Measurements from ENCODE around the gene DOCK1. TPM values are rescaled to one million over a fixed set of nuclear protein-coding genes. Genes with fewer than 3 reads are reported as not detected.

DOCK1 gene
- total RNA-seq, 1 donor, result 99.7 TPM

DNA sequence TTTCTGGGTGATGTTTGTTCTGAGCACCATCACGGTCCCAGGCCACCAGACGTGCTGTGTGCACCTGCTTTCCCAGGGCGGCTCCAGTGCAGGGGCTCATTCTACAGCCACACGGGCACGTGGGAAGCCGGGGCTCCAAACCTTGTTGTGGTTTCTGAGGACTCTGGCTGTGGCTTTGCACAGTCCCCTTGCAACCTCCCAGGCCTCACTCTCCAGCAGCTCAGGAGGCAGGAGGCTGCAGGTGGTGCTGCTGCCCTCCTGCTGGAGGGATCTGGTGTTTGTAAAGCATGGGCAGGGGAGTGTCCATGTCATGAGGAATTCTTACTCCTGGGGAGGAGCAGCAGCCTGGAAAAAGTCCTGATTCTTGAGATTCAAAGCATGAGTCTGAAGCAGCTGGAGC lies 236.9 kb downstream of the DOCK1 start:
- no peak for TF ChIP-seq CTCF (IDR thresholded peaks at IDR 0.05; ENCODE audit: insufficient read depth, low read depth, low read length)
- no peak overlapping the region for H3K4me3 ChIP-seq (ENCODE audit: low read depth, low read length)
- no peak for DNase-seq (ENCODE audit: low read depth)

- no peak for DNase-seq (ENCODE audit: low read depth)
- H3K4me3 ChIP-seq (ENCODE audit: low read depth, low read length), result no peak overlapping the region
- no peak for TF ChIP-seq CTCF (IDR thresholded peaks at IDR 0.05; ENCODE audit: insufficient read depth, low read depth, low read length)
These were observed 237.6 kb downstream of the DOCK1 start for GRCh38 chr10:127142856-127143255.

- DNase-seq (ENCODE audit: low read depth), result peak; percentile 38
- H3K4me3 ChIP-seq (ENCODE audit: low read depth, low read length), result no peak overlapping the region
- TF ChIP-seq CTCF (IDR thresholded peaks at IDR 0.05; ENCODE audit: insufficient read depth, low read depth, low read length), result no peak
These were observed 239.9 kb downstream of the DOCK1 start for GRCh38 chr10:127145173-127145572.

GRCh38 chr10:127146661-127147060 lies 241.4 kb downstream of the DOCK1 start:
- TF ChIP-seq CTCF (IDR thresholded peaks at IDR 0.05; ENCODE audit: insufficient read depth, low read depth, low read length), result no peak
- no peak for DNase-seq (ENCODE audit: low read depth)

GRCh38 chr10:127148066-127148932 lies 243.1 kb downstream of the DOCK1 start:
- no peak for TF ChIP-seq CTCF (IDR thresholded peaks at IDR 0.05; ENCODE audit: insufficient read depth, low read depth, low read length)
- peak overlapping the region; percentile 1 for H3K4me3 ChIP-seq (ENCODE audit: low read depth, low read length)
- DNase-seq (ENCODE audit: low read depth), result peak; percentile 70

More at GRCh38 chr10:127146661-127147060, 241.4 kb downstream of the DOCK1 start:
- H3K4me3 ChIP-seq (ENCODE audit: low read depth, low read length), result no peak overlapping the region

DNA sequence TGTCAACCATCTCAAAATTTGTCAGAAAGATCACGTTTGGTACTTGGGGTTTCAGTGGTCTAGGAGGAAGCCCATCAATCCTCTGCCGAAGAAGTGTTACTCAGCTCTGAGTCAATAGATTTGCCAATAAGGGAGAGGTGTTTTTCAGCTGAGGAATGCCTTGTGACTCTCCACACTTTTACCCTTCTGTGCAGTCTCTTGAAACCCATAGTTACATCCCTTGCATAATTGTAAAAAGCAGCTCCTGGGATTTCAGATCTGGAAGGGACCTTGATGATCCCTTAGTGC lies 243.6 kb downstream of the DOCK1 start:
- no peak overlapping the region for H3K4me3 ChIP-seq (ENCODE audit: low read depth, low read length)
- TF ChIP-seq CTCF (IDR thresholded peaks at IDR 0.05; ENCODE audit: insufficient read depth, low read depth, low read length), result no peak
- peak; percentile 64 for DNase-seq (ENCODE audit: low read depth)

All from fibroblast of villous mesenchyme (primary cell).